ENCODE data around the gene LNPEP.

LNPEP gene

GRCh38 chr5:97006454-97007060 is 70.7 kb downstream of the LNPEP start:
- no peak for DNase-seq

GRCh38 chr5:97009212-97009898 is 73.5 kb downstream of the LNPEP start:
- DNase-seq: peak; percentile 37

DNA sequence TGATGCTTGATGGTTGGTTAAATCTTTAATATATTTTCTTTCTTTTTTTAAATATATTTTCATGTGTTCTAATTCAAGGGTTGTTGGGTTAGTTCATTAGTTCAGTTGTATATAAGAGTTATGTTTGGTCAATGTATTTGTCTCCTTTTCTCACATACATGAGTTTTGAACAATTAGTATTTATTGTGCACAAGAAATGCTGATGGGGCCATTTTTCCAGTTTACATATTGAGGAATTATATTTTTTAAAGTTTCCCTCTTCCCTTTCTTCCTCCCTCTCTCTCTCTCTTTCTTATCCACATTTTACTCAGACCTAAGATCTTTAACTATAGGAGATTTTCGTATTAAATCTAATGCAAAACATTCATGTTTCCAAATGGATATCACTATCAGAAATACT is 74.0 kb downstream of the LNPEP start:
- DNase-seq: no peak

GRCh38 chr5:97010606-97011005 is 74.7 kb downstream of the LNPEP start:
- DNase-seq: no peak

DNA sequence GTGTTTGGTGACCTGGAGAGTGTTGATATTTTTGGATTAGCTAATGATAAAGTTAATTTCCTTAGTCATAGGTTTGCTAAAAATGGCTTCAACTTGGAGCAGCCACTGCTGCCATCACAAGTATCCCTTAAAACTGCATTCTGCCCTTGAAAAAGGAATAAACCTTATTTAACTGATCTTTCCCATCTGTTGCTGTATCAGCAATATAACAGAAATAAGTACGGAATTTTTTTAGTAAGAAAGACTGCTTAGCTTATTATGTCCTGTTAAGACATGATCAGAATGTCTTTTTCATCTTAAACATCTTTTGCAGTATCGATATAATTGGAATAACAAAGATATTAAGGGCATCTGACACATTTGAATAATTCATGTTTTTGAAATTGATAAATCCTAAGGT is 75.7 kb downstream of the LNPEP start:
- no peak for DNase-seq

- DNase-seq: no peak
Observed at GRCh38 chr5:97019435-97020117, 83.7 kb downstream of the LNPEP start.

- DNase-seq: no peak
Observed at GRCh38 chr5:97021416-97021815, 85.5 kb downstream of the LNPEP start.

- DNase-seq: no peak
Observed at GRCh38 chr5:97022898-97023297, 87.0 kb downstream of the LNPEP start.

DNA sequence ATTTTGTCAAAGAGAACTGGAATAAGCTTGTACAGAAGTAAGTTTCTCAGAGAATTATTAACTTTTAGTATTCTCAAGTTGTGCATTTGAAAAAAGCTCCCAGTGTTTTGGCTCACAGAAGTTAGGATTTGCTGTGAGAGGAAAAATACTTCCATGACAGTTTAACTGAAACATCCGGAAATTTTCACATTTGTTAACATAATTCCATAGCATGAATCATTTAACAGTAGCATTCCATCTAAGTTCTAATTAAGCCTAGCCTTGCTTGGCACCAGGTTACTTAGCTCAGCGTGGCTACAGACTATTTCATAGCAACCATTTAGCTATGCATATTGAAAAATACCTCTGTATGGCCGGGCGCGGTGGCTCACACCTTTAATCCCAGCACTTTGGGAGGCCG is 90.8 kb downstream of the LNPEP start:
- no peak for DNase-seq

- DNase-seq: no peak
Observed at GRCh38 chr5:97037819-97038218, 101.9 kb downstream of the LNPEP start.

- no peak for DNase-seq
Observed at GRCh38 chr5:97041239-97041638, 105.4 kb downstream of the LNPEP start.

DNA sequence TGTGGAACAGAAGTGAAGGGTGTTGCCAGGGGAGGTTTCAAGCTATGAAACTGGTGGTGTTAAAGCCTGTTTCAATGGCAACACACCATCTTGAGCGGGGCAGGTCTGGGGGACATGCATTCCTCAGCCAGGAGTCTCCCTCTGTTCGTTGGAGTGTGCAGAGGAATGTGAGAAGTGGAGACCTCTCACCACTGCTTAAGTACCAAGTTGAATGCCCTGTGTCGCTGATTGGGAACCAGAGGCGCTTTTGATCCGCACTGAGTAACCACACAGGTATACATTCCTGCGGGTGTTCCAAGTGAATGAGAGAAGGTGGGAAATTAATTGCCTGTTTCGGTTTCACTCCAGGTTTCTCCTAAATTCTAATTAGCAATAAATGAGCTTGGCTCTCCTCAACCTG is 107.1 kb downstream of the LNPEP start:
- no peak for DNase-seq

GRCh38 chr5:97043511-97043910 is 107.6 kb downstream of the LNPEP start:
- no peak for DNase-seq

- no peak for DNase-seq
Observed at GRCh38 chr5:97044052-97044451, 108.2 kb downstream of the LNPEP start.

- no peak for DNase-seq
Observed at GRCh38 chr5:97046270-97046982, 110.5 kb downstream of the LNPEP start.

- DNase-seq: no peak
Observed at GRCh38 chr5:97047076-97047475, 111.2 kb downstream of the LNPEP start.

DNA sequence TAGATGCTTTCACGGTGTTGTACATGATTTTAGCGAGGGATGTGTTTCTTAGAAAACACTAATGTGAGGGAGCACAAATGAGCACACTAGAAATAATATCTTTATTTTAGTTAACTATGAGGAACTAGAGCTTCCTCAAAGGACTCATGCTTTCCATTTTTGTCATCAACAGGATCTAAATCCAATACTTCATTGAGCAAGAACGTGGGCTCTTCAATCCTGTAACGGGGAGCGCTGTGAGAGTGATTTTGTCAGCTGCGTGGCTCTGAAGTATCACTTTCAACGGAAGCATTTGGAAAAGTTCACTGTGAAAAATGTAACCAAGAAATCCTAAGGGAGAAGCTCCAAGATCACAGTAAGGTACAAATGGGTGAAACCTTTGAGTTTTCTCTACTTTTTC is 113.3 kb downstream of the LNPEP start:
- DNase-seq: no peak

GRCh38 chr5:97056263-97056662 is 120.4 kb downstream of the LNPEP start:
- no peak for DNase-seq

DNA sequence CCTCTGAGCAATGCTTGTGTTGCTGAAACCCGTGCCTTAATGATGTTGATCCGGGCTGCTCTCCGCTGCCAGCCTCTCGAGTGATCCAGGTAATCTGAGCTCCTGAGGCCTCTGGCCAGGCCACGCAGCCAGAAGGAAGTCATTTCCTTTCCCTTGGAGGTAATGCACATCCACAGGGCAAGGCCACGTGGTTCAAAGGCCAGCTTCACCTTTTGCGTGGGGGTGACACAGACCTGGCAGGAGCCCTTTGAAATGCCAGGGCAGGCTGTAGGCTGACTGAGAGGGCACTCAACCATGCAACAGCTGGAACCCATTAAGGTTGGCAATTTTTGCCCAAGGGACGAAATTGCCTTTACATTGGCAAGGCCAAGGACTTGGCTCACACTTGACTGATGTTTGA is 126.2 kb downstream of the LNPEP start:
- no peak for DNase-seq

DNA sequence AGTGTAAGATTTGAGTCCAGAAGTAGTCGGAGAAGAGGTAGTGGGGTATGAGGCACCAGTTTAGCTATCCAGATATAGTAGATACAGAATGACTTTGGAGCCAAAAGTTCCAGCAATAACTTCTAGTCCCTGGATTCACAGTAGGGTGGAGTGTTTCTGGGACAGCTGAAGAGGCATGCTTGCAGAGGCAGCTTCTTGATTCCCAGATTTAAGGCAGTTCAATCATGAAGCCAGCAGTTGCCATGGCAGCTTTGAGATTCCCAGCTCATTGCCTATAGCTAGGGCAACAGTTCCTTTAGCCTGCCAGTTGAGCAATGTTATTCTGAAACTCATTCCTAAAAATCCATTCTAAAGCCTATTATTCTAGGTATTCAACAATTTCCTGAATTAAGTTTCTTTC is 127.4 kb downstream of the LNPEP start:
- DNase-seq: no peak

- DNase-seq: no peak
Observed at GRCh38 chr5:97065475-97065874, 129.6 kb downstream of the LNPEP start.

DNA sequence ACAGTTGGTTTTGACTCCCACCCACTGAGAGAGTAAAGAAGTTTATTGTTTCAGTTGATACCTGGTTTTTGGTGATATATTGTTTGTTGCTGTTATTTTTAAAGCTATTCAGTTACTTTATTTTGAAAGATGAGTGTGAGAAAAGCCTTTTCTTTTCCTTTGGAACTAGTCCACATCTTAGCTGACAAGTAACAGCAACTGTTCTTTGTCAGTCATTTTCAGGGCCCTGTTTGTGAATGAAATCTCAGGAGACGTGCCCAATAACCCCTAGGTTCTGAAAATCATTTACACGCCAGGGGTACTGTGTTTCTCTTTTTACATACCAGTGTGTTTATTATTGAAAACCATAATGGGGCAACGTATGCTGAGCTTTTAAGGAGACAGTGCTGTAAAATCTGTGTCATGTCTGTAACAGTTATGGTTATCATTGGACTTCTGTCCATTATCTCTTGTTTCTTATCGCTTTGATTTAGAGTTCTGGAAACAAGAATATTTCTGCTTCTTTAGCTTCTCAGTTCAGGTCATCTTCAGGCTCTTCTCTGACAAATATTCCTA is 131.5 kb downstream of the LNPEP start:
- no peak for DNase-seq

GRCh38 chr5:97070234-97070633 is 134.4 kb downstream of the LNPEP start:
- DNase-seq: no peak
